GM18868 (cell line): Measurements from ENCODE around the gene GP9.
"Not testable (repeated sequence)": the region's sequence is repeated elsewhere in the genome, so short reads cannot be mapped to it uniquely, and the experiment has no call there.

Source experiments
- ATAC-seq: cut with Tn5 transposase; IDR thresholded peaks from one replicate; pipeline ENCODE4 v1.9.1; 2021; ENCODE audit warnings: mild to moderate bottlenecking, moderate library complexity; ENCODE audit not compliant: unreplicated experiment

Gene GP9

DNA sequence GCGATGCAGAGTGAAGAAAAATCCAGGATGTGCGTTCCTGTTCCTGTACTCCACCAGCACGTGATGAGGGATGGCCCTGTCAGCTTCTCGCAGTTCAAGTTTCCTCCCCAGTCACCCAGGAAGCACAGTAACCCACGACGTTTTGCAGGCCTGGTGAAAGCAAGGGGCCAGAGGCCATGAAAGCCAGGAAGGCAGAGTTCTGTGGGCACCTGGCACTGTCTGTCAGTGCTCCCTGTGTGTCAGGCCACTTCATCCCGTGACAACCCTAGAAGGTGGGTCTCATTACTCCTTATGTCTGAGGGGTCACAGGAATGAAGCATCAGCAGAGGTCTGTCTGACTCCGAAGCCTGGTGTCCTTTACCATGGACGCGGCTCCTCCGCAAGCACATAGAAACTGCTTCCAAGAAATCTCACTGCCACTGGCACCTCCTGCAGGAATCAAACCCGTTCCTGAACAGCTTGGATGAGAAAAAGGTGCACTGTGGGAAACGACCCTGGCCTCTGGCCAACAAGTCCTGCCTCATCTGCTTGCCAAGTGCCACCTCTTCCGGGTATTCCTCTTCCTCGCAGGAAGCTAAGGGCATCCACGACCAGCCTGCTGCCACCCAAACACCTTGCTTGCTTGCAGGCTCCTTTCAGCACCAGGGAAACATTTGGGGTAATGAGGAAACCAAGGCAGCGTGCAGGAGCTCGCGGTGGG, 46.4 kb downstream of the GP9 start:
- ATAC-seq: no peak

DNA sequence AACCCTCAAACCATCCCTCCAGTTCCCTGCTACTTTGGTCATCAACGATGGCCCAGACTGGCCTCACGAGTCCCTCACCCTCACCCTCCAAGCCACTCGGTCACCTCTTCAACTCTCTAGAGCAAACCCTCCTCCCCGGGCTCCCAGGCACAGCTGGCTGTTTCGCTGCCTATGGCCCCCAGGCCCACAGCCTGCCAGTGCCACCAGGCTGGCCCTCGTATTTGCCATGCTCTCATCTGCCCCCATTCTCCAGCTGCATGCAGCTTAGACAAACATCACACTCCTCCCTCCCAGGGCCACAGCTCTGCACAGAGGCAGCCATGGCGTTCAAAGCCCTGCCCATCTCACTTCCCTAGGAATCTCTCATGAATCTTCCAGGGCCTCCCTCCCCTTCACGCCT, 47.2 kb downstream of the GP9 start:
- no peak for ATAC-seq

GRCh38 chr3:129111076-129111780, 50.6 kb downstream of the GP9 start:
- not testable (repeated sequence) for ATAC-seq
